B cell (primary cell): ENCODE results near the gene GLDN. TPM values are rescaled to one million over a fixed set of nuclear protein-coding genes. Genes with fewer than 3 reads are reported as not detected.

Experiments
- ATAC-seq: fragments of 200-7000 bp; cut with Tn5 transposase; one replicate; pipeline ENCODE4 v1.10.0; 2021; ENCODE audit warnings: low read depth, mild to moderate bottlenecking, moderate number of reproducible peaks, moderate library complexity
- CTCF ChIA-PET: fragments of 350-600 bp; sonication (Branson Sonifier 250); formaldehyde crosslinking; loops from one replicate; lab custom pipeline; 2021; ENCODE audit warnings: antibody characterized with exemption, inconsistent platforms; lab: Charles Lee
- POLR2A ChIA-PET: fragments of 350-600 bp; sonication (Branson Sonifier 250); formaldehyde crosslinking; loops from one replicate; lab custom pipeline; 2021; ENCODE audit warnings: antibody characterized with exemption; lab: Charles Lee
- DNase-seq: peaks from one replicate; pipeline ENCODE4 v3.0.0; 2013
- H2AFZ ChIP-seq: 2 replicates; pipeline ENCODE4 v1.6.1; 2012; ENCODE audit warnings: mild to moderate bottlenecking, low read depth, low read length; ENCODE audit not compliant: insufficient read depth, poor library complexity, severe bottlenecking
- H3K27ac ChIP-seq, 2 donors: 1 replicate in 1 of 2; 2 replicates in 1 of 2; pipeline ENCODE4 v1.5.1; 2012 to 2013; ENCODE audit warnings: low read length in 2 of 2, mild to moderate bottlenecking in 2 of 2, moderate library complexity in 1 of 2
- H3K27me3 ChIP-seq, 4 experiments: fragments of 200-600 bp in 1 of 4; sonication (generic) in 1 of 4; replicated peaks in 1 of 4; 1 replicate in 2 of 4; 2 replicates in 2 of 4; pipeline versions ENCODE4 v1.6.1 to v1.7.0; 2013 to 2016; ENCODE audit warnings: low read length in 3 of 4, mild to moderate bottlenecking in 2 of 4, mixed read lengths in 1 of 4, moderate library complexity in 1 of 4; ENCODE audit not compliant: insufficient read depth in 4 of 4, control insufficient read depth in 3 of 4; ENCODE audit errors: control extremely low read depth in 1 of 4
- H3K36me3 ChIP-seq, 2 experiments: replicated peaks in 1 of 2; 1 replicate in 1 of 2; 2 replicates in 1 of 2; pipeline versions ENCODE4 v1.6.1 to v1.7.1; 2013; ENCODE audit warnings: low read length in 1 of 2; ENCODE audit not compliant: insufficient read depth in 2 of 2, control insufficient read depth in 1 of 2; ENCODE audit errors: control extremely low read depth in 1 of 2, extremely low read depth in 1 of 2
- H3K4me1 ChIP-seq, 2 donors: fragments of 200-600 bp in 1 of 2; sonication (generic) in 1 of 2; 1 replicate in 1 of 2; 2 replicates in 1 of 2; pipeline versions ENCODE4 v1.5.1 to v1.6.1; 2013 to 2017; ENCODE audit warnings: low read length in 2 of 2; ENCODE audit not compliant: control insufficient read depth in 2 of 2, insufficient read depth in 2 of 2
- H3K4me2 ChIP-seq: replicated peaks from 2 replicates; pipeline ENCODE3; 2012; ENCODE audit warnings: mild to moderate bottlenecking, low read depth, low read length; ENCODE audit not compliant: poor library complexity, severe bottlenecking
- H3K4me3 ChIP-seq, 5 experiments: fragments of 200-600 bp in 1 of 5; sonication (generic) in 1 of 5; 1 replicate in 3 of 5; 2 replicates in 2 of 5; pipeline versions ENCODE4 v1.5.1 to v1.7.0; 2011 to 2016; ENCODE audit warnings: low read length in 4 of 5, mild to moderate bottlenecking in 4 of 5, low read depth in 2 of 5, control low read depth in 1 of 5, moderate library complexity in 1 of 5; ENCODE audit not compliant: insufficient read depth in 1 of 5; ENCODE audit errors: control extremely low read depth in 1 of 5, extremely low read depth in 1 of 5
- H3K79me2 ChIP-seq: fragments of 200-600 bp; sonication (generic); one replicate; pipeline ENCODE4 v1.6.0; 2016; ENCODE audit warnings: low read length; ENCODE audit not compliant: control insufficient read depth, insufficient read depth
- H3K9ac ChIP-seq: fragments of 200-600 bp; sonication (generic); 2 replicates; pipeline ENCODE4 v1.6.1; 2017; ENCODE audit warnings: mild to moderate bottlenecking, low read length, moderate library complexity
- H3K9me3 ChIP-seq, 3 donors: one replicate each; pipeline versions ENCODE4 v1.6.1 to v1.7.1; 2013; ENCODE audit warnings: low read length in 2 of 3; ENCODE audit not compliant: control insufficient read depth in 2 of 3, insufficient read depth in 1 of 3; ENCODE audit errors: control extremely low read depth in 1 of 3
- H4K20me1 ChIP-seq: 2 replicates; pipeline ENCODE4 v1.6.0; 2012; ENCODE audit warnings: mild to moderate bottlenecking, low read length; ENCODE audit not compliant: insufficient read depth, control insufficient read depth, poor library complexity, severe bottlenecking
- H3K27ac Mint-ChIP-seq: one replicate; pipeline ENCODE4 v1.8.0; 2021; ENCODE audit warnings: mixed read lengths
- H3K27me3 Mint-ChIP-seq: one replicate; pipeline ENCODE4 v1.8.0; 2021; ENCODE audit warnings: mixed read lengths
- H3K4me1 Mint-ChIP-seq: one replicate; pipeline ENCODE4 v1.8.0; 2021; ENCODE audit warnings: mixed read lengths
- H3K4me3 Mint-ChIP-seq: one replicate; pipeline ENCODE4 v1.8.0; 2021; ENCODE audit warnings: mixed read lengths
- H3K9me3 Mint-ChIP-seq: one replicate; pipeline ENCODE4 v1.8.0; 2022; ENCODE audit warnings: mixed read lengths; ENCODE audit not compliant: insufficient read depth
- CTCF ChIP-seq: fragments of 200-600 bp; IDR thresholded peaks from one replicate; pipeline ENCODE4 v1.8.0; 2022; ENCODE audit warnings: antibody characterized with exemption, mild to moderate bottlenecking
- EZH2 ChIP-seq: IDR thresholded peaks from 2 replicates; pipeline ENCODE4 v1.6.1; 2012; ENCODE audit warnings: borderline replicate concordance, low read depth, mild to moderate bottlenecking, moderate library complexity, low read length; ENCODE audit not compliant: insufficient read depth, poor library complexity, severe bottlenecking
- whole genome bisulfite sequencing: methylation state at CpG from one replicate; pipeline ENCODE4 v1.1.5; 2013; ENCODE audit warnings: missing lambda C conversion rate; ENCODE audit not compliant: insufficient coverage; 5-methylcytosine and 5-hydroxymethylcytosine counted together
- intact Hi-C: fragments of 100-400 bp; cut with micrococcal nuclease; formaldehyde crosslinking; loops from one replicate; pipeline ENCODE4 v1.10.0; 2022
- polyA plus RNA-seq: library from polyadenylated mRNA; depleted of rRNA; stranded (reverse); fragments of >200 nt; gene quantifications from 2 replicates; pipeline ENCODE4 v1.2.3, GENCODE V29; 2012
- total RNA-seq, 2 donors: library from RNA; stranded (reverse); fragments of 120-200 nt in 1 of 2; gene quantifications; 1 replicate in 1 of 2; 2 replicates in 1 of 2; pipeline versions ENCODE4 v1.2.3 to v1.2.4, GENCODE V29; 2013 to 2022

The GLDN gene
- total and polyA plus RNA-seq, 2 donors (not counting 1 experiment from before 2014, with no cell fraction given), result not detected

GRCh38 chr15:51359981-51360380, 18.5 kb downstream of the GLDN start:
- H3K36me3 ChIP-seq, result no peaks in the 10 kb centered on the region
- no peak overlapping the region for H2AFZ ChIP-seq
- no peak overlapping the region for H3K4me3 ChIP-seq
- ATAC-seq (no peak), DNase-seq (no peak)
- H3K4me2 ChIP-seq, result no peak overlapping the region
- H3K4me3 Mint-ChIP-seq, result no peak overlapping the region
- H3K9me3 ChIP-seq, result no peaks in the 10 kb centered on the region
- ChIA-PET POLR2A (no interaction called here), CTCF (no interaction called here)
- H3K79me2 ChIP-seq, result no peaks in the 10 kb centered on the region
- peaks cover 2% of the 10 kb centered on the region for H3K4me1 Mint-ChIP-seq
- H3K27me3 ChIP-seq, result no peaks in the 10 kb centered on the region
- TF ChIP-seq EZH2 (no peak), CTCF (no peak)
- no peak overlapping the region for H3K9ac ChIP-seq
- no peak overlapping the region for H3K27ac ChIP-seq
- H3K4me1 ChIP-seq, result no peaks in the 10 kb centered on the region
- intact Hi-C loops, result no loop called here
- no peaks in the 10 kb centered on the region for H4K20me1 ChIP-seq
- no peaks in the 10 kb centered on the region for H3K9me3 Mint-ChIP-seq
- 85% methylated on average over 7 of the region's 7 CpGs for WGBS
- no peaks in the 10 kb centered on the region for H3K27me3 Mint-ChIP-seq
- no peak overlapping the region for H3K27ac Mint-ChIP-seq

- 90% methylated on average over 3 of the region's 9 CpGs for WGBS
- Mint-ChIP-seq H3K4me3 (no peak overlapping the region), H3K4me1 (no peaks in the 10 kb centered on the region), H3K9me3 (no peaks in the 10 kb centered on the region), H3K27ac (no peak overlapping the region), H3K27me3 (peaks cover 7% of the 10 kb centered on the region)
- no peaks in the 10 kb centered on the region for H4K20me1 ChIP-seq
- intact Hi-C loops, result no loop called here
- H3K9ac ChIP-seq, result no peak overlapping the region
- no peak for ATAC-seq
- TF ChIP-seq CTCF (no peak), EZH2 (no peak)
- no peak overlapping the region for H3K4me3 ChIP-seq
- no peak overlapping the region for H3K27ac ChIP-seq
- DNase-seq, result no peak
- H3K4me1 ChIP-seq, result no peaks in the 10 kb centered on the region
- H3K27me3 ChIP-seq, result no peaks in the 10 kb centered on the region
- H3K79me2 ChIP-seq, result no peaks in the 10 kb centered on the region
- H2AFZ ChIP-seq, result no peak overlapping the region
- ChIA-PET POLR2A (no interaction called here), CTCF (no interaction called here)
- H3K4me2 ChIP-seq, result no peak overlapping the region
- no peaks in the 10 kb centered on the region for H3K36me3 ChIP-seq
- H3K9me3 ChIP-seq, result no peaks in the 10 kb centered on the region
Observed at GRCh38 chr15:51363383-51363782, 21.9 kb downstream of the GLDN start.
